T-helper 17 cell (primary cell): ENCODE results near the gene DYRK1A. TPM values are rescaled to one million over a fixed set of nuclear protein-coding genes. Genes with fewer than 3 reads are reported as not detected.

ENCODE experiments used
- ATAC-seq: fragments of 150-1000 bp; cut with Tn5 transposase; 2 replicates; pipeline ENCODE4 v1.10.0; 2021; ENCODE audit warnings: mild to moderate bottlenecking, moderate library complexity
- DNase-seq, 3 donors: peaks; one replicate each; pipeline versions ENCODE4 v3.0.0 to v3.0.0-alpha.2; 2020 to 2021
- H3K9me3 ChIP-seq: one replicate; pipeline ENCODE4 v1.7.0; 2013; ENCODE audit warnings: low read length, mild to moderate bottlenecking; ENCODE audit not compliant: control insufficient read depth, poor library complexity, severe bottlenecking
- H3K27ac Mint-ChIP-seq: one replicate; pipeline ENCODE4 v1.8.0; 2022; ENCODE audit warnings: mild to moderate bottlenecking, moderate library complexity, mixed read lengths
- H3K27me3 Mint-ChIP-seq: one replicate; pipeline ENCODE4 v1.8.0; 2022; ENCODE audit warnings: mixed read lengths
- H3K36me3 Mint-ChIP-seq: one replicate; pipeline ENCODE4 v1.8.0; 2022; ENCODE audit warnings: low read depth, mixed read lengths
- H3K4me1 Mint-ChIP-seq: one replicate; pipeline ENCODE4 v1.8.0; 2022; ENCODE audit warnings: mild to moderate bottlenecking, mixed read lengths
- H3K4me3 Mint-ChIP-seq: one replicate; pipeline ENCODE4 v1.8.0; 2022; ENCODE audit warnings: mild to moderate bottlenecking, moderate library complexity, mixed read lengths
- total RNA-seq, 4 donors: library from RNA in 2 of 4; stranded (reverse) in 2 of 4; gene quantifications; one replicate each; pipeline ENCODE4 v1.2.3 and lab custom pipeline; 2022 to 2026

DYRK1A gene
- total RNA-seq, 2 donors from 2014 or later = 123 to 149 TPM

DNA sequence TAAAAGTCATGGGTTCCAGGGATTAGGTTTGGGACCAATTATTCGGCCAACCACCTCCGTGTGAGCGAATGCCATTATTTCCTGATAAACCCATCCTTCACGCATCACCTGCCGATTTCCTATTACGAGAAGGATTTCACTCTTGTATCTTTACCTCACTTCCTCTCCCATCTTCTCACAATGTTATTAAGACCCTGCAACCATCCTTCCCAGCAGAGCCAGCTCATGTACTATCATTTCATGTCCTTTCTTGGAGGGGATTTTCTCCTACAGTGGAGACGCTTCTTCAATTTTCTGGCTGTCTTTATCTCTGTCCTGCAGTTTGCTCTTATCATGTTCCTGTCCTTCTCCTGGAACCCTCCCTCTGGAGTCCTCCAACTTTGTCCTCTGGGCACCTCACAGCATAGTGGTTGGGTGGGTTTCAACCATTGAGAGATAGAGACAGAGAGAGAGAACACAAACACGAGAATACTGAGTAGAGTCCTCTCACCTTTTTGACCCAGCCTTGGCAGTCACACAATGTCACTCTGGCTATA, 192.2 kb downstream of the DYRK1A start:
- no peaks in the 10 kb centered on the region for H3K9me3 ChIP-seq
- no peaks in the 10 kb centered on the region for H3K36me3 Mint-ChIP-seq
- DNase-seq (no peak), ATAC-seq (no peak)
- H3K27ac Mint-ChIP-seq = no peak overlapping the region
- H3K27me3 Mint-ChIP-seq = peaks cover 20% of the 10 kb centered on the region
- no peak overlapping the region for H3K4me3 Mint-ChIP-seq
- no peaks in the 10 kb centered on the region for H3K4me1 Mint-ChIP-seq

- Mint-ChIP-seq H3K36me3 (no peaks in the 10 kb centered on the region), H3K4me3 (no peak overlapping the region), H3K27me3 (peaks cover 13% of the 10 kb centered on the region), H3K4me1 (peaks cover 4% of the 10 kb centered on the region), H3K27ac (no peak overlapping the region)
- DNase-seq (no peak), ATAC-seq (no peak)
- H3K9me3 ChIP-seq = no peaks in the 10 kb centered on the region
These were observed 193.8 kb downstream of the DYRK1A start for GRCh38 chr21:37560385-37560784.

- no peaks in the 10 kb centered on the region for H3K36me3 Mint-ChIP-seq
- H3K4me3 Mint-ChIP-seq = no peak overlapping the region
- H3K27ac Mint-ChIP-seq = no peak overlapping the region
These were observed 194.9 kb downstream of the DYRK1A start for GRCh38 chr21:37561506-37561905.

GRCh38 chr21:37561941-37562919, 195.7 kb downstream of the DYRK1A start:
- peak overlapping the region; percentile 96 for H3K27ac Mint-ChIP-seq
- peaks cover 4% of the 10 kb centered on the region for H3K4me1 Mint-ChIP-seq
- ATAC-seq (no peak), DNase-seq (no peak)
- H3K27me3 Mint-ChIP-seq = peaks cover 3% of the 10 kb centered on the region
- peak overlapping the region; percentile 95 for H3K4me3 Mint-ChIP-seq
- H3K9me3 ChIP-seq = no peaks in the 10 kb centered on the region
- H3K36me3 Mint-ChIP-seq = no peaks in the 10 kb centered on the region

More at GRCh38 chr21:37561506-37561905, 194.9 kb downstream of the DYRK1A start:
- DNase-seq (no peak), ATAC-seq (no peak)
- Mint-ChIP-seq H3K27me3 (peaks cover 5% of the 10 kb centered on the region), H3K4me1 (peaks cover 4% of the 10 kb centered on the region)
- no peaks in the 10 kb centered on the region for H3K9me3 ChIP-seq

GRCh38 chr21:37562920-37563640, 196.5 kb downstream of the DYRK1A start:
- Mint-ChIP-seq H3K36me3 (no peaks in the 10 kb centered on the region), H3K4me3 (peak overlapping the region; percentile 95), H3K27ac (peak overlapping the region; percentile 96), H3K27me3 (no peaks in the 10 kb centered on the region), H3K4me1 (peaks cover 4% of the 10 kb centered on the region)
- ATAC-seq (peak; percentile 1), DNase-seq (no peak)
- no peaks in the 10 kb centered on the region for H3K9me3 ChIP-seq

GRCh38 chr21:37563641-37564340, 197.2 kb downstream of the DYRK1A start:
- peak overlapping the region; percentile 95 for H3K4me3 Mint-ChIP-seq
- peak; percentile 85 to 90 (median 88) for DNase-seq
- H3K27me3 Mint-ChIP-seq = no peaks in the 10 kb centered on the region
- no peaks in the 10 kb centered on the region for H3K36me3 Mint-ChIP-seq
- peak overlapping the region; percentile 96 for H3K27ac Mint-ChIP-seq
- no peaks in the 10 kb centered on the region for H3K9me3 ChIP-seq
- H3K4me1 Mint-ChIP-seq = peaks cover 4% of the 10 kb centered on the region
- ATAC-seq = peak; percentile 90

DNA sequence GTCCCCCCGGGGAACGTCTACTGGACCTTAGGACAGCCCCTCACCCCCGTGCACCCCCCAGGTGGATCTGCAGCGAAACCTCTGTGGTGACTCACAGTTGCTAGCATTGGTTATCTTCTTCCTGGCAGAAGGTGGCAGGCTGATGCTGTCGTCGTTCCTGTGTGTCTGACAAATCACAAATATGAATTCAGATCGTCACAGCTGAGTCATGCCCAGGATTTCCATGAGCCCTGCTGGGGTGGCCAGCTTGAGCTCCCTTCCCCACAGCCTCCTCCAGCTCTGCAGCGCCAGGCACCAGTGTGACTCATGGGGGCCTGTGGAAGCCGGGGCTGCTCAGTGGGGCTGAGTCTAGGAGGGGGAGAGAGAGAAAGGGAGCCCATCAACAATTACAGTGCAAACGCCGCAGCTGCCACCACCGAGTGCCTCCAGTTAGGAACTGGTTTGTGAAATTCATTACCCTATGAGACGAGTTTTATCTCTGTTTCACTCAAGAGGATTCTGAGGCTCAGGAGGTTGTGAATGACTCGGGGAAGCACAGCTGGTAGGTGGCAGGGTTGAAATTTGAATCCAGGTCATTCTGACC, 197.9 kb downstream of the DYRK1A start:
- Mint-ChIP-seq H3K36me3 (no peaks in the 10 kb centered on the region), H3K4me3 (peak overlapping the region; percentile 95), H3K27ac (peak overlapping the region; percentile 96), H3K4me1 (peaks cover 4% of the 10 kb centered on the region), H3K27me3 (no peaks in the 10 kb centered on the region)
- ATAC-seq (peak; percentile 78), DNase-seq (peak; percentile 59 to 80 (median 60))
- H3K9me3 ChIP-seq = no peaks in the 10 kb centered on the region

- DNase-seq (no peak), ATAC-seq (no peak)
- peak overlapping the region; percentile 95 for H3K4me3 Mint-ChIP-seq
- no peaks in the 10 kb centered on the region for H3K36me3 Mint-ChIP-seq
- H3K27me3 Mint-ChIP-seq = no peaks in the 10 kb centered on the region
- H3K4me1 Mint-ChIP-seq = peaks cover 4% of the 10 kb centered on the region
- H3K9me3 ChIP-seq = no peaks in the 10 kb centered on the region
- H3K27ac Mint-ChIP-seq = peak overlapping the region; percentile 96
These were observed 198.5 kb downstream of the DYRK1A start for GRCh38 chr21:37564924-37565529.

DNA sequence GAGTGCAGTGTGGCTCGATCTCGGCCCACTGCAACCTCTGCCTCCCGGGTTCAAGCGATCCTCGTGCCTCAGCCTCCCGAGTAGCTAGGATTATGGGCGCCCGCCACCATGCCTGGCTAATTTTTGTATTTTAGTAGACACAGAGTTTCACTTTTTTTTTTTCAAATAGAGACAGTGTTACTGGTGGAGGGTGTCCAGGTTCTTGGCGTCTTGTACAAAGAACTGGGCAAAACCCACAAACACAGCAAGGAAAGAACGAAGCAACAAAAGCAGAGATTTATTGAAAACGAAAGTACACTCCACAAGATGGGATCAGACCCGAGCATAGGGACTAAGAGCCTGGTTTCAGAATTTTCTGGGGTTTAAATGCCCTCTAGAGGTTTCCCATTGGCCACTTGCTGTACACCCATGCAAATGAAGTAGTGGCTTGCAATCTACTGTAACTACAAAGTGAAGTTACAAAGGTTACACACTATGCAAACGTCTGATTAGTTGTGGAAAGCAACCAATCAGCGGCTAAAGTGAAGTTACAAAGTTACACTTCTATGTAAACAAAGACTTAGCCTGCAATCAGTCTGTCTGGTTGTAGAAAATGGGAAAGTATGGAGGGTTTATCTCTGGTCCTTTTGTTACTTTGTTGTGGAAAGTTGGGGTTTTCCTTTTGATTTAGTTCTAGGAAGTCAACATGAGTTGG, 199.1 kb downstream of the DYRK1A start:
- DNase-seq (no peak), ATAC-seq (no peak)
- Mint-ChIP-seq H3K4me1 (peaks cover 4% of the 10 kb centered on the region), H3K36me3 (no peaks in the 10 kb centered on the region), H3K4me3 (peak overlapping the region; percentile 82), H3K27me3 (no peaks in the 10 kb centered on the region), H3K27ac (peak overlapping the region; percentile 96)
- H3K9me3 ChIP-seq = no peaks in the 10 kb centered on the region

GRCh38 chr21:37566790-37567615, 200.4 kb downstream of the DYRK1A start:
- H3K4me1 Mint-ChIP-seq = peaks cover 4% of the 10 kb centered on the region
- ATAC-seq (no peak), DNase-seq (no peak)
- no peak overlapping the region for H3K27ac Mint-ChIP-seq
- H3K27me3 Mint-ChIP-seq = no peaks in the 10 kb centered on the region
- no peaks in the 10 kb centered on the region for H3K36me3 Mint-ChIP-seq
- H3K4me3 Mint-ChIP-seq = no peak overlapping the region
- no peaks in the 10 kb centered on the region for H3K9me3 ChIP-seq

GRCh38 chr21:37568415-37568814, 201.8 kb downstream of the DYRK1A start:
- ATAC-seq = no peak
- DNase-seq = no peak
- no peak overlapping the region for H3K27ac Mint-ChIP-seq
- H3K4me1 Mint-ChIP-seq = peaks cover 4% of the 10 kb centered on the region
- no peak overlapping the region for H3K4me3 Mint-ChIP-seq
- no peaks in the 10 kb centered on the region for H3K36me3 Mint-ChIP-seq
- no peaks in the 10 kb centered on the region for H3K27me3 Mint-ChIP-seq
- H3K9me3 ChIP-seq = no peaks in the 10 kb centered on the region
